Lung (tissue), 12 donors: ENCODE measurements around the gene PARD3. TPM values are rescaled to one million over a fixed set of nuclear protein-coding genes. Genes with fewer than 3 reads are reported as not detected.

Experiments
- ATAC-seq: fragments of 200-7000 bp; cut with Tn5 transposase; one replicate; pipeline ENCODE4 v1.9.1; 2020; ENCODE audit warnings: moderate number of reproducible peaks; ENCODE audit not compliant: insufficient read depth, low FRiP score
- DNase-seq, 3 donors: peaks; one replicate each; pipeline ENCODE4 v3.0.0-alpha.2; 2013 to 2017
- H3K27ac ChIP-seq, 2 donors: one replicate each; pipeline ENCODE4 v1.5.1; 2013; ENCODE audit warnings: mild to moderate bottlenecking in 2 of 2, moderate library complexity in 2 of 2, control low read depth in 1 of 2, inconsistent platforms in 1 of 2, low read depth in 1 of 2, low read length in 1 of 2
- H3K27me3 ChIP-seq, 3 donors: one replicate each; pipeline ENCODE4 v1.5.1; 2013; ENCODE audit warnings: low read length in 2 of 3; ENCODE audit not compliant: control insufficient read depth in 3 of 3, insufficient read depth in 3 of 3
- H3K36me3 ChIP-seq, 4 donors: one replicate each; pipeline ENCODE4 v1.5.1; 2013; ENCODE audit warnings: low read length in 4 of 4, mild to moderate bottlenecking in 1 of 4, moderate library complexity in 1 of 4; ENCODE audit not compliant: control insufficient read depth in 4 of 4, insufficient read depth in 4 of 4
- H3K4me1 ChIP-seq, 5 donors: one replicate each; pipeline ENCODE4 v1.5.1; 2013; ENCODE audit warnings: low read length in 5 of 5, mild to moderate bottlenecking in 2 of 5, moderate library complexity in 1 of 5; ENCODE audit not compliant: control insufficient read depth in 5 of 5, insufficient read depth in 5 of 5
- H3K4me3 ChIP-seq: one replicate; pipeline ENCODE4 v1.5.1; 2013; ENCODE audit warnings: mild to moderate bottlenecking, control low read depth, moderate library complexity
- H3K9ac ChIP-seq, 2 donors: one replicate each; pipeline ENCODE4 v1.5.1; 2013; ENCODE audit warnings: low read length in 2 of 2, control low read depth in 1 of 2; ENCODE audit not compliant: insufficient read depth in 1 of 2
- H3K9me3 ChIP-seq, 4 donors: one replicate each; pipeline ENCODE4 v1.5.1; 2013; ENCODE audit warnings: low read length in 3 of 4, mild to moderate bottlenecking in 1 of 4, moderate library complexity in 1 of 4; ENCODE audit not compliant: control insufficient read depth in 4 of 4, insufficient read depth in 3 of 4
- WGBS, 2 donors: extraction: QIAGEN DNeasy Blood & Tissue Kit; methylation state at CpG; one replicate each; pipeline ENCODE4 v1.1.7; 2013; 5-methylcytosine and 5-hydroxymethylcytosine counted together
- polyA plus RNA-seq, 2 donors: library from polyadenylated mRNA; stranded (reverse); fragments of 200-250 nt; gene quantifications; one replicate each; pipeline ENCODE4 v1.2.1, GENCODE V29; 2013
- total RNA-seq, 2 donors: library from RNA; depleted of rRNA in 1 of 2; stranded (reverse); fragments of >200 nt in 1 of 2; gene quantifications; one replicate each; pipeline ENCODE4 v1.2.1, GENCODE V29; 2014 to 2021
- TF ChIP-seq, protein P1 (sequence below): IDR thresholded peaks from 2 replicates; pipeline ENCODE4 v1.5.1; 2012; ENCODE audit warnings: mild to moderate bottlenecking; ENCODE audit errors: control extremely low read depth, extremely low read depth
- donor health status: control.
- donor health status: control.
- donor health status: Bipolar disorder and iron deficiency.
- donor health status: healthy.
- donor health status: DM: yes; HTN: yes; CAD: no.

Gene PARD3
- total and polyA plus RNA-seq, 4 donors: 10.3 to 69.2 (median 27.6) TPM

DNA sequence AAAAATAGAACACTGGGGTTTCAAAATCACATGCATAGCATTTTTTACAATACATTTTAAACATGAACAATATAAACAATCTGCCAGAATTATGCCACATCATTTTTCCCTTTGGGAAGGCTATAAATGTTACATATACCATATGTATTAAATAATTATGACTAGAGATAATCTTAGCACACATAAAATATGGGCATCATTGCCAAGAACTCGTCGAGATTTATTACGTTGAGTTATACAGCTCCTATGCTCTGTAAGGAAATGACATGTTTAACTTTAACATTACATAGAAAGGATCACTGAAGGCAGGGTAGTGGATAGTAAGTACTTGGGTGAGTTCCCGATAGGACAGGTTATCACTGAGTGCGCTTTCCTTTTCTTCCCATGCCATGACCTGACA is 267.8 kb downstream of the PARD3 start:
- no peaks in the 10 kb centered on the region for H3K27me3 ChIP-seq
- DNase-seq: peak in 2 of 3 donors; percentile 92 to 93
- peaks cover 0 to 16% (median 5%) of the 10 kb centered on the region in 5 donors for H3K4me1 ChIP-seq
- H3K36me3 ChIP-seq: no peaks in the 10 kb centered on the region
- H3K9ac ChIP-seq: peak overlapping the region in 1 of 2 donors; percentile 3
- 77 to 80% methylated on average over 5 of the region's 5 CpGs for whole genome bisulfite sequencing, 2 donors
- no peak for ATAC-seq
- H3K27ac ChIP-seq: no peak overlapping the region
- no peaks in the 10 kb centered on the region for H3K9me3 ChIP-seq
- no peak overlapping the region for H3K4me3 ChIP-seq
- TF ChIP-seq, protein P1, sequence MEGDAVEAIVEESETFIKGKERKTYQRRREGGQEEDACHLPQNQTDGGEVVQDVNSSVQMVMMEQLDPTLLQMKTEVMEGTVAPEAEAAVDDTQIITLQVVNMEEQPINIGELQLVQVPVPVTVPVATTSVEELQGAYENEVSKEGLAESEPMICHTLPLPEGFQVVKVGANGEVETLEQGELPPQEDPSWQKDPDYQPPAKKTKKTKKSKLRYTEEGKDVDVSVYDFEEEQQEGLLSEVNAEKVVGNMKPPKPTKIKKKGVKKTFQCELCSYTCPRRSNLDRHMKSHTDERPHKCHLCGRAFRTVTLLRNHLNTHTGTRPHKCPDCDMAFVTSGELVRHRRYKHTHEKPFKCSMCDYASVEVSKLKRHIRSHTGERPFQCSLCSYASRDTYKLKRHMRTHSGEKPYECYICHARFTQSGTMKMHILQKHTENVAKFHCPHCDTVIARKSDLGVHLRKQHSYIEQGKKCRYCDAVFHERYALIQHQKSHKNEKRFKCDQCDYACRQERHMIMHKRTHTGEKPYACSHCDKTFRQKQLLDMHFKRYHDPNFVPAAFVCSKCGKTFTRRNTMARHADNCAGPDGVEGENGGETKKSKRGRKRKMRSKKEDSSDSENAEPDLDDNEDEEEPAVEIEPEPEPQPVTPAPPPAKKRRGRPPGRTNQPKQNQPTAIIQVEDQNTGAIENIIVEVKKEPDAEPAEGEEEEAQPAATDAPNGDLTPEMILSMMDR: no peak

DNA sequence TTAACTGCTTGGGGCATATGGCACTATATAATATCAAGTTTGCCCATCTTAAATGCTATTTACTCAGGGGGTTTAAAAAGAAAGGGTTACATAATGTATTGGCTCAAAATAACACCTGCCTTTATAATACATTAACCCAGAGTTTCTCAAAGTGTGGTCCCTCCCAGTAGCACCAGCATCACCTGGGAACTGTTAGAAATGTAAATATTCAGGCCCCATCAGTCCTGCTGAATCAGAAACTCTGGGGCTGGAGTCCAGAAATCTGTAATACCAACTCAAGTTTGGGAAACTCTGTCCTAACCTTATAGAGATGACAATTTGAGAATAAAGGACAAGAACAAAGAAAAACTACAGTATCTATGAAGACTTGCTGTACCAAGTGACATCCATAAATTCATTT is 270.7 kb downstream of the PARD3 start:
- TF ChIP-seq, protein P1: no peak
- ATAC-seq (no peak), DNase-seq (no peak)
- H3K36me3 ChIP-seq: no peaks in the 10 kb centered on the region
- no peaks in the 10 kb centered on the region for H3K27me3 ChIP-seq
- H3K9ac ChIP-seq: no peak overlapping the region
- H3K4me3 ChIP-seq: no peak overlapping the region
- H3K4me1 ChIP-seq: peaks cover 5 to 34% (median 10%) of the 10 kb centered on the region in 5 donors
- no peak overlapping the region for H3K27ac ChIP-seq
- no peaks in the 10 kb centered on the region for H3K9me3 ChIP-seq

DNA sequence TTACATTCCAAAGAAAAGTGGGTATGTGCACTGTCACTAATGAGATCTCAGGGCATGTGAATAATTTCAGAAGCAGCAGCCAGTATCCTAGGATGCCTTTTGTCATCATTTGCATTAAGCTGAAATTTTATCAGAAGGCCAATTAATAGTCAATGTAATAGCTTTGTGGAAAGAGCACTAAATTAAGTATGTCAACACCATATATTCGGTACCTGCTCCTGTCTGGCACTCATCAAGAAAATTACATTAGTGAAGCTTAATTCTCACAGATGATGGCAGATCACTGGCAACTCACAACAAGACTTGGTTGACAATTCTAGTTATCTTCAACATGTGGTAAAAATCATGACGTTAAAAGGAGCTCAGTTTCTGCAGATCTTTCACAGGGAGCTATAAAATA is 271.4 kb downstream of the PARD3 start:
- Histone ChIP-seq H3K36me3 (no peaks in the 10 kb centered on the region), H3K4me1 (peaks cover 3 to 41% (median 16%) of the 10 kb centered on the region in 5 donors), H3K4me3 (no peak overlapping the region), H3K9me3 (no peaks in the 10 kb centered on the region), H3K27me3 (no peaks in the 10 kb centered on the region), H3K27ac (no peak overlapping the region), H3K9ac (no peak overlapping the region)
- no peak for DNase-seq
- TF ChIP-seq, protein P1: no peak
- ATAC-seq: no peak
- 85 to 88% methylated on average over 2 of the region's 2 CpGs for WGBS, 2 donors

DNA sequence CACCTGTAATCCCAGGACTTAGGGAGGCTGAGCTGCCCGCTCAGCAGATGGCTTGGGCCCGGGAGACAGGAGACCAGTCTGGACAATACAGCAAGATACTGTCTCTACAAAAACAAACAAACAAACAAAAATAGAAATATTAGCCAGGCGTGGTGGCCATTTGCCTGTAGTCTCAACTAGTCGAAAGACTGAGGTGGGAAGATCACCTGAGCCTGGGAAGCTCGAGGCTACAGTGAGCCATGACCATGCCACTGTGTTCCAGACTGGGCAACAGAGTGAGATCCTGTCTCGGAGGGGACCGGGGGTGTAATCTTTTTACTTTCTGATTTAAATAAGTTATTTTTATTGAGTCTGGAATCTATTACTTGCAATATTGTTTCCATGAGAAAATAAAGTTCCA is 274.6 kb downstream of the PARD3 start:
- Histone ChIP-seq H3K27ac (no peak overlapping the region), H3K4me3 (no peak overlapping the region), H3K4me1 (peaks cover 6 to 39% (median 22%) of the 10 kb centered on the region in 5 donors), H3K9ac (no peak overlapping the region), H3K9me3 (no peaks in the 10 kb centered on the region), H3K36me3 (no peaks in the 10 kb centered on the region), H3K27me3 (no peaks in the 10 kb centered on the region)
- ATAC-seq (no peak), DNase-seq (no peak)
- 94 to 95% methylated on average over 7 of the region's 7 CpGs for WGBS, 2 donors
- TF ChIP-seq, protein P1: no peak
